SH-SY5Y (cell line): ENCODE data around the gene KCNQ1OT1.

Experiments
- GATA2 ChIP-seq: IDR thresholded peaks from 2 replicates; pipeline ENCODE4 v1.6.1; 2011; ENCODE audit warnings: mild to moderate bottlenecking, low read depth, low read length
- GATA3 ChIP-seq: IDR thresholded peaks from 2 replicates; pipeline ENCODE4 v1.6.1; 2011; ENCODE audit warnings: low read depth, mild to moderate bottlenecking, low read length, moderate library complexity

DNA sequence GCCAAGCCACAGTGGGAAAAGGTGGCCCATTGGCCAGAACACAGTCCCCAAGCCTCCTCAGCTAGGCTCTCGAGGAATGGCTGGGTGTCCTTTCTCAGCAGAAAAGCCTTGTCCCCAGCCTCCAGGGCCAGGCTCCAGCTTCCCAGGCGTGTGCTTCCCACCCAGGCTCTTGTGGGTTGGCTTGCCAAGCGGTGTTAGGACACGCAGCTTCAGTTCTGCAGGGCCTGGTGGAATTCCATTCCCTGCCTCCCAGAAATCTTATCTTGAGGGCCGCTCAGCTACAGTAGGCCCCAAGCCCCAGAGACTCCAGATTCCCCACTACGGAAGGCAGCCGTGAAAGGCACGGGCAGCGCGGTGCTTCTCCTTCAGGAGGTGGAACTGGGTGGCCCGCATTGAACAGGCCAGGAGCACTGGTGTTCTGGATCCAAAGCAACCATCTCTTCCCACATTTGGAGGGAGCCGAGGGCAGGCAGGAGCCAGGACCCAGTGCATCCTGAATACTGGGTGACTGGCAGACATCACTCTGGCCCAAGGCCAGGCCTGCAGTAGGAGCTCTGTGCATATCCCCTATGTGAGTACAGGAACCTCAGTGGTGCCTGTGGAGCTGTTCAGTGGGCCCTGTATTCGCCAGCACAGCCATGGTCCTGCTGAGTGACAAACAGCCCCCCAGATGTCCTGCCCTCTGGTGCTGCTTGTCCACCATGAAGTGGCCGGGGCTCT lies 16.7 kb upstream of the KCNQ1OT1 start:
- TF ChIP-seq GATA2 (no peak), GATA3 (no peak)
